ENCODE data around the gene SLAIN2. TPM values are rescaled to one million over a fixed set of nuclear protein-coding genes. Genes with fewer than 3 reads are reported as not detected.

Gene SLAIN2
- total RNA-seq, 1 experiment from 2014 or later = 12.5 TPM

DNA sequence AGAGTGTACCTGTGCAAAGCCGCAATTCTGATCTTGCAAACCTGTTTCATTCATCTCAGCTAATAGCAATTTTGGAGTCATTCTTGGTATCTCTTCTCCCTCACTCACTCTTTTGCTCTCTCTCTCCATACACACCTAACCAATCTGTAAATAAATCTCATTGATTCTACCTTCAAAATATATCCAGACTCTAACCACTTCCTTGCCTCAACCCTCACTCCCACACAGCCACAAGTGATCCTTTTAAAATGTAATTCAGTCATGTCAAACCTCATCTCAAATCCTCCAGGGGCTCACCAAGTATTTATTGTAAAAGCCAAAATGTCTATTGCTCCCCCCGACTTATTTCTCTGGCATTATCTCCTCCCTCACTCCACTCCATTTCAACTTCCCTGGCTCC lies 90.1 kb downstream of the SLAIN2 start:
- Histone ChIP-seq H3K27ac (ENCODE audit: low read length) (no peak overlapping the region), H2AFZ (ENCODE audit: low read length) (no peak overlapping the region), H3K9me3 (ENCODE audit: low read length) (no peaks in the 10 kb centered on the region), H3K4me2 (ENCODE audit: low read length) (no peak overlapping the region), H3K9me2 (replicated peaks; ENCODE audit: low read length) (no peaks in the 10 kb centered on the region), H3K36me3 (ENCODE audit: low read depth, low read length) (no peaks in the 10 kb centered on the region), H3F3A (ENCODE audit: low read length, unreplicated experiment) (no peaks in the 10 kb centered on the region), H4K20me1 (ENCODE audit: low read length) (no peaks in the 10 kb centered on the region), H3K79me2 (ENCODE audit: low read length) (no peaks in the 10 kb centered on the region), H3K27me3 (ENCODE audit: low read length) (no peaks in the 10 kb centered on the region), H3K9ac (ENCODE audit: low read length) (no peak overlapping the region), H3K4me1 (ENCODE audit: insufficient read depth, low read length) (peaks cover 3% of the 10 kb centered on the region; the same call in 1 of the 2 replicates), H3K4me3 (ENCODE audit: low read length) (no peak overlapping the region)
- intact Hi-C loops (cut with micrococcal nuclease) = no loop called here
- POLR2A ChIA-PET (ENCODE audit: unreplicated experiment) = no interaction called here
- DNase-seq (no peak), ATAC-seq (no peak)
- CTCF ChIA-PET = no interaction called here
- BruUV-seq (replicated peaks) = no TSS peak
- TF ChIP-seq, protein P1, sequence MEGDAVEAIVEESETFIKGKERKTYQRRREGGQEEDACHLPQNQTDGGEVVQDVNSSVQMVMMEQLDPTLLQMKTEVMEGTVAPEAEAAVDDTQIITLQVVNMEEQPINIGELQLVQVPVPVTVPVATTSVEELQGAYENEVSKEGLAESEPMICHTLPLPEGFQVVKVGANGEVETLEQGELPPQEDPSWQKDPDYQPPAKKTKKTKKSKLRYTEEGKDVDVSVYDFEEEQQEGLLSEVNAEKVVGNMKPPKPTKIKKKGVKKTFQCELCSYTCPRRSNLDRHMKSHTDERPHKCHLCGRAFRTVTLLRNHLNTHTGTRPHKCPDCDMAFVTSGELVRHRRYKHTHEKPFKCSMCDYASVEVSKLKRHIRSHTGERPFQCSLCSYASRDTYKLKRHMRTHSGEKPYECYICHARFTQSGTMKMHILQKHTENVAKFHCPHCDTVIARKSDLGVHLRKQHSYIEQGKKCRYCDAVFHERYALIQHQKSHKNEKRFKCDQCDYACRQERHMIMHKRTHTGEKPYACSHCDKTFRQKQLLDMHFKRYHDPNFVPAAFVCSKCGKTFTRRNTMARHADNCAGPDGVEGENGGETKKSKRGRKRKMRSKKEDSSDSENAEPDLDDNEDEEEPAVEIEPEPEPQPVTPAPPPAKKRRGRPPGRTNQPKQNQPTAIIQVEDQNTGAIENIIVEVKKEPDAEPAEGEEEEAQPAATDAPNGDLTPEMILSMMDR (conservative IDR thresholded peaks at IDR 0.05; ENCODE audit: low read depth, low read length) = no peak
- no peak for TF ChIP-seq EZH2 (IDR thresholded peaks at IDR 0.05; ENCODE audit: low read length, unreplicated experiment)
- TF ChIP-seq EZH2phosphoT487 (IDR thresholded peaks at IDR 0.05; ENCODE audit: borderline replicate concordance, low read length) = no peak

DNA sequence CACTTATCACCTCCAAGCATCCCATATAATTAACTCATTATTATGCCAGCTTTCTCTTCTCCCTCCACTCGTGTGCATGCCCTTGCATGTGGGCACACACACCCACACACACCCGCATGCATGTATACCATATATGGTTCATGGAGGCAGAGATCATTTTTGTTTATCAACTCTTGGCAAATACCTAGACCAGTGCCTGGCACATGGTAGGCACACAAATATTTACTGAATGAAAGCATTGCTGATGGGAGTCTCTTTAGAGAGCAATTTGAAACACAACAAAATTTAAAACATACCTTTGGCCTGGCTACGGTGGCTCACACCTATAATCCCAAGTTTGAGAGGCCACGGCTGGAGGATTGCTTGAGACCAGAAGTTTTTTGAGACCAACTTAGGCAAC lies 90.7 kb downstream of the SLAIN2 start:
- ChIA-PET POLR2A (ENCODE audit: unreplicated experiment) (no interaction called here), CTCF (no interaction called here)
- Histone ChIP-seq H3K9ac (ENCODE audit: low read length) (no peak overlapping the region), H3F3A (ENCODE audit: low read length, unreplicated experiment) (no peaks in the 10 kb centered on the region), H4K20me1 (ENCODE audit: low read length) (no peaks in the 10 kb centered on the region), H3K9me3 (ENCODE audit: low read length) (no peaks in the 10 kb centered on the region), H3K27me3 (ENCODE audit: low read length) (no peaks in the 10 kb centered on the region), H2AFZ (ENCODE audit: low read length) (no peak overlapping the region), H3K79me2 (ENCODE audit: low read length) (no peaks in the 10 kb centered on the region), H3K27ac (ENCODE audit: low read length) (no peak overlapping the region), H3K4me1 (ENCODE audit: insufficient read depth, low read length) (peaks cover 5% of the 10 kb centered on the region; the same call in 1 of the 2 replicates), H3K4me3 (ENCODE audit: low read length) (no peak overlapping the region), H3K9me2 (replicated peaks; ENCODE audit: low read length) (no peaks in the 10 kb centered on the region), H3K4me2 (ENCODE audit: low read length) (no peak overlapping the region), H3K36me3 (ENCODE audit: low read depth, low read length) (no peaks in the 10 kb centered on the region)
- DNase-seq = no peak
- TF ChIP-seq, protein P1 (conservative IDR thresholded peaks at IDR 0.05; ENCODE audit: low read depth, low read length) = no peak
- TF ChIP-seq EZH2 (IDR thresholded peaks at IDR 0.05; ENCODE audit: low read length, unreplicated experiment) = no peak
- no peak for TF ChIP-seq EZH2phosphoT487 (IDR thresholded peaks at IDR 0.05; ENCODE audit: borderline replicate concordance, low read length)
- intact Hi-C loops (cut with micrococcal nuclease) = loop anchor here (2.0 kb wide), 1 partner anchor 95 kb away; no protein-coding TSS in a partner anchor
- no TSS peak for BruUV-seq (replicated peaks)
- ATAC-seq = no peak

DNA sequence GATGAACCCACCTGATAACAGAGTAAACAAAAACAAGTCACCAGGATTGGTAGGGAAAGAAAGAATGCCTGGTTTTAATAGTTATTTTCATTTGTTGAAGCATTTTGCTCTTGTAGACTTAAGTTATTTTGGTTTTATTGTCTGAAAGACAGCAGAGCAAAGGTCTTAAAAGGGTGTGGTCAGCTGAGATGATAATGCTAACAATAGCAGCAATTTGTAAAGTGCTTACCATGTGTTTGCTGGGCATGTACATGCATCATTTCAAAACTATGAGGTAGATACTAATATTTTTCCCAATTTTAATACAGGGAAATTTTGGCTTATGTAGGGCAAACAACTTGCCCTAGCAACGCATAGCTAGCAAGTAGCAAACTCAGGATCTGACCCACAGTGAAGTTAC lies 95.0 kb downstream of the SLAIN2 start:
- no peak for TF ChIP-seq EZH2phosphoT487 (IDR thresholded peaks at IDR 0.05; ENCODE audit: borderline replicate concordance, low read length)
- Histone ChIP-seq H3K27ac (ENCODE audit: low read length) (no peak overlapping the region), H3K4me1 (ENCODE audit: insufficient read depth, low read length) (peaks cover 5% of the 10 kb centered on the region; the same call in 1 of the 2 replicates), H3K27me3 (ENCODE audit: low read length) (no peaks in the 10 kb centered on the region), H3K9me2 (replicated peaks; ENCODE audit: low read length) (no peaks in the 10 kb centered on the region), H3F3A (ENCODE audit: low read length, unreplicated experiment) (no peaks in the 10 kb centered on the region), H3K79me2 (ENCODE audit: low read length) (no peaks in the 10 kb centered on the region), H3K4me2 (ENCODE audit: low read length) (0 out of 2 replicates have a peak overlapping the region, but pooled peaks have one; percentile 10), H4K20me1 (ENCODE audit: low read length) (no peaks in the 10 kb centered on the region), H3K9ac (ENCODE audit: low read length) (no peak overlapping the region), H3K4me3 (ENCODE audit: low read length) (no peak overlapping the region), H3K9me3 (ENCODE audit: low read length) (no peaks in the 10 kb centered on the region), H3K36me3 (ENCODE audit: low read depth, low read length) (no peaks in the 10 kb centered on the region), H2AFZ (ENCODE audit: low read length) (no peak overlapping the region)
- no peak; the same call in 1 of the 2 replicates for ATAC-seq
- ChIA-PET CTCF (no interaction called here), POLR2A (ENCODE audit: unreplicated experiment) (no interaction called here)
- no TSS peak for BruUV-seq (replicated peaks)
- DNase-seq = peak; percentile 14
- intact Hi-C loops (cut with micrococcal nuclease) = no loop called here
